DOHH2 (cell line): ENCODE results near the gene GPR3.
A peak's percentile ranks its signal among the peaks of the same experiment; 100 is the strongest.

Experiments
- H3F3A ChIP-seq: fragments of 200-600 bp; sonication (generic), shearing (Covaris generic); 2 replicates; pipeline ENCODE4 v1.6.0; 2016; ENCODE audit warnings: antibody characterized with exemption, mild to moderate bottlenecking; ENCODE audit not compliant: control insufficient read depth, insufficient read depth
- H3K27ac ChIP-seq: fragments of 200-600 bp; sonication (generic); 2 replicates; pipeline ENCODE4 v1.5.1; 2014; ENCODE audit warnings: low read depth, mild to moderate bottlenecking, low read length, moderate library complexity
- H3K27me3 ChIP-seq: fragments of 200-600 bp; sonication (generic); 2 replicates; pipeline ENCODE4 v1.6.1; 2014; ENCODE audit warnings: mild to moderate bottlenecking, low read length, mixed read lengths; ENCODE audit not compliant: control insufficient read depth
- H3K36me3 ChIP-seq: fragments of 200-600 bp; sonication (generic); 2 replicates; pipeline ENCODE4 v1.6.1; 2014; ENCODE audit warnings: mild to moderate bottlenecking, low read length, moderate library complexity, mixed read lengths; ENCODE audit not compliant: control insufficient read depth
- H3K4me1 ChIP-seq: fragments of 200-600 bp; sonication (generic); 2 replicates; pipeline ENCODE4 v1.6.1; 2014; ENCODE audit warnings: mild to moderate bottlenecking, low read length, mixed read lengths; ENCODE audit not compliant: control insufficient read depth
- H3K4me2 ChIP-seq: fragments of 200-600 bp; sonication (generic); 2 replicates; pipeline ENCODE4 v1.6.0; 2014; ENCODE audit warnings: mild to moderate bottlenecking, low read length, moderate library complexity
- H3K4me3 ChIP-seq: fragments of 200-600 bp; sonication (generic); 2 replicates; pipeline ENCODE4 v1.5.1; 2014; ENCODE audit warnings: mild to moderate bottlenecking, low read length, mixed read lengths
- H3K79me2 ChIP-seq: fragments of 200-600 bp; sonication (generic); 2 replicates; pipeline ENCODE4 v1.6.1; 2014; ENCODE audit warnings: mild to moderate bottlenecking, low read length, mixed read lengths; ENCODE audit not compliant: control insufficient read depth
- H3K9me2 ChIP-seq: fragments of 200-600 bp; sonication (generic); replicated peaks from 2 replicates; pipeline ENCODE4 v1.6.1; 2014; ENCODE audit warnings: mild to moderate bottlenecking, low read length, mixed read lengths; ENCODE audit not compliant: control insufficient read depth
- H3K9me3 ChIP-seq: fragments of 200-600 bp; sonication (generic); 2 replicates; pipeline ENCODE4 v1.6.1; 2014; ENCODE audit warnings: antibody characterized with exemption, low read length, mixed read lengths; ENCODE audit not compliant: control insufficient read depth, insufficient read depth
- H4K20me1 ChIP-seq: fragments of 200-600 bp; sonication (generic); 2 replicates; pipeline ENCODE4 v1.6.0; 2014; ENCODE audit warnings: low read depth, mild to moderate bottlenecking, antibody characterized with exemption, low read length, moderate library complexity; ENCODE audit not compliant: control insufficient read depth, insufficient read depth
- CTCF ChIP-seq: fragments of 200-600 bp; sonication (generic); IDR thresholded peaks from one replicate; pipeline ENCODE4 v1.5.1; 2014; ENCODE audit warnings: antibody characterized with exemption, mild to moderate bottlenecking, low read depth, low read length; ENCODE audit not compliant: poor library complexity, severe bottlenecking
- EZH2phosphoT487 ChIP-seq: fragments of 200-600 bp; sonication (generic); IDR thresholded peaks from 2 replicates; pipeline ENCODE4 v1.6.1; 2017; ENCODE audit warnings: borderline replicate concordance, mild to moderate bottlenecking, antibody characterized with exemption, low read length, moderate library complexity, mixed read lengths

GPR3 gene

GRCh38 chr1:27361553-27361952 lies 30.9 kb upstream of the GPR3 start:
- Histone ChIP-seq H4K20me1 (no peaks in the 10 kb centered on the region), H3K4me1 (peaks cover 43% of the 10 kb centered on the region), H3K27me3 (peaks cover 30% of the 10 kb centered on the region), H3K36me3 (no peaks in the 10 kb centered on the region), H3K9me2 (no peaks in the 10 kb centered on the region), H3F3A (no peaks in the 10 kb centered on the region), H3K4me3 (no peak overlapping the region), H3K9me3 (no peaks in the 10 kb centered on the region), H3K4me2 (no peak overlapping the region), H3K79me2 (no peaks in the 10 kb centered on the region), H3K27ac (no peak overlapping the region)
- TF ChIP-seq EZH2phosphoT487 (no peak), CTCF (no peak)

- H3K9me2 ChIP-seq: no peaks in the 10 kb centered on the region
- H3K9me3 ChIP-seq: no peaks in the 10 kb centered on the region
- peaks cover 3% of the 10 kb centered on the region; the same call in 1 of the 2 replicates for H3F3A ChIP-seq
- no peaks in the 10 kb centered on the region for H3K79me2 ChIP-seq
- no peak overlapping the region for H3K4me2 ChIP-seq
- H4K20me1 ChIP-seq: no peaks in the 10 kb centered on the region
- H3K27ac ChIP-seq: no peak overlapping the region
- no peak for TF ChIP-seq CTCF
- no peak for TF ChIP-seq EZH2phosphoT487
- H3K4me3 ChIP-seq: no peak overlapping the region
- no peaks in the 10 kb centered on the region for H3K36me3 ChIP-seq
- H3K4me1 ChIP-seq: peaks cover 40% of the 10 kb centered on the region
- H3K27me3 ChIP-seq: peaks cover 32% of the 10 kb centered on the region
Observed at GRCh38 chr1:27363766-27364695, 28.4 kb upstream of the GPR3 start.

- no peak for TF ChIP-seq EZH2phosphoT487
- TF ChIP-seq CTCF: no peak
- Histone ChIP-seq H3K27me3 (peaks cover 25% of the 10 kb centered on the region), H3K4me3 (peak overlapping the region; percentile 83), H4K20me1 (no peaks in the 10 kb centered on the region), H3K27ac (peak overlapping the region; percentile 9; the same call in 1 of the 2 replicates), H3K9me3 (no peaks in the 10 kb centered on the region), H3F3A (peaks cover 3% of the 10 kb centered on the region; the same call in 1 of the 2 replicates), H3K4me2 (peak overlapping the region; percentile 99), H3K4me1 (peaks cover 45% of the 10 kb centered on the region), H3K79me2 (no peaks in the 10 kb centered on the region), H3K36me3 (no peaks in the 10 kb centered on the region), H3K9me2 (no peaks in the 10 kb centered on the region)
Observed at GRCh38 chr1:27364696-27365371, 27.6 kb upstream of the GPR3 start.
